ENCODE data around the gene EMILIN3.
"Not testable (repeated sequence)": the region's sequence is repeated elsewhere in the genome, so short reads cannot be mapped to it uniquely, and the experiment has no call there.

The EMILIN3 gene

DNA sequence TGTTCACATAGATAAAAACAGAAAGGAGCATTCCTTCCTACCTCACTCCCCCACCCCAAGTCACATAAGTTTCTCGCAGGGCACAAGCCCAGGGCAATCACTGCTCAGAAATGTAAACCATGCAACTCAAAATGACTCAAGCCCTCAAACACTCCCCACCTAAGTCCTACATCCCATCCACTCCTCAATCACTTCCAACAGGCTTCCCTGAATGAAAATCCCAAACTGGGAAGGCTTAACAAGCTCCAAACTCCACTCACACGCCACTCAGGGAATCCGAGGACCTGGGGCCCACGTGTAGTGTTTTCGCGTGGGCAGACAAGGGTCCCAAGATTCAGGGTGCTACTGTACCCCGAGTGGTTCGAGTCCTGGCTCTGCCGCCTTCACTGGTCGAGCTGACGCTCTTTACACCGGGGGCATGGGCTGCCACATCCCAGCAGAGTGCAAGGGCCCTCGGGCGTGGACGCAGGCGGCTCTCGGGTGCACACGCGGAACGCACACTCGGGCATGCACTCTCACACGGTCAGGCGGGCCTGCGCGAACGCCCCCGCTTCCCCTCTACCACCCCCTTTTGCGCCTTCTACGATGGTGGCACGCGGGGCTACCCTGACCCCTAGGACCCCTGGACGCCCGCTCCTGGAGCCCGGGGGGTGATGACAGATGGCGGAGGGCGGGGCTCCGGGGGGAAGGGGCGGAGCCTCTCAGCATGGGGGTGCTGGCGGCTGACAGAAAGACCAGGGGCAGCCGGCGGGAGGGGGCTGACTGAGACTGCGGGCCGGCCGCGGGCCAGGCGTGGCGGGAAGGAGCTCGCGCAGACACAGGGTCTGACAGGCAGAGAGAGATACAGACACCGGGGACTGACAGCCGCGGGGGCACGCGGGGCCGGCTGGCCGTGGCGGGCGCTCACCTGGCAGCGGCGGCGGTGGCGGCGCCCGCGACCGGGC lies 49.7 kb downstream of the EMILIN3 start:
- DNase-seq = peak; percentile 85 to 86

DNA sequence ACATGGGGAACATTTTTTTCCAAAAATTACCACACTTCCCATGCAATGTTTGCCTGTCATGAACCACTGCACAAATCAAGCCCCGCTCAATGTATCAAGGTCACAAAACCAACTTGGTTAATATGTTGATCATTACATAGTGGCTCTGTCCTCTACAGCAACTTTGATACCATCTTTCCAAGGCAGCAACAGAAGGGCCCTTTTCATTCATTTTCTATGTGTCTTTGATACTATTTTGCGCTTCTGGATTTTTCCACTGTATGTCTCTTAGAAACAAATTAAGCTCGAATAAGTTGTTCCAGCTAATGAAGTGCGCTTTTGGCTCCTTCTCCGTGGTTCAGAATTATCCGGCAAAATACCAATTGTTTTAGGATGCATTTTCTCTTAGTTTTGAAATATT lies 50.6 kb downstream of the EMILIN3 start:
- DNase-seq = no peak

DNA sequence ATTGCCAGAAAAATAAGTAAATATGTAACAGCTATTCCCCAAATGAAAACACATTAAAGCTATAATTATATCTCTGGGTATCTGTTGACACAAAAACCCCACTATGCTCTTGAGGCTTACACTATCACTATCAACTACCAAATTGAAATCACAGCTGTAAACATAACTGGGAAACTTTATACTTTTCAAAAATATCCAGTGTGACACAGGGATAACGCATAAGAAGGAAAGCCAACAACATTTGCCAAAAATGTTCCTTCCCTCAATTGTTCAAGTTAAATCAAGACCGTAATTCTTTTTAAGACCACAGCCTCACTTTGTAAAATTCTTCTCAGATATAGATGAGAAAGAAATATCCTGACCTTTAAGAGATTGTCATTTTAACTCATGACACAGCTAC lies 52.2 kb downstream of the EMILIN3 start:
- DNase-seq = no peak

DNA sequence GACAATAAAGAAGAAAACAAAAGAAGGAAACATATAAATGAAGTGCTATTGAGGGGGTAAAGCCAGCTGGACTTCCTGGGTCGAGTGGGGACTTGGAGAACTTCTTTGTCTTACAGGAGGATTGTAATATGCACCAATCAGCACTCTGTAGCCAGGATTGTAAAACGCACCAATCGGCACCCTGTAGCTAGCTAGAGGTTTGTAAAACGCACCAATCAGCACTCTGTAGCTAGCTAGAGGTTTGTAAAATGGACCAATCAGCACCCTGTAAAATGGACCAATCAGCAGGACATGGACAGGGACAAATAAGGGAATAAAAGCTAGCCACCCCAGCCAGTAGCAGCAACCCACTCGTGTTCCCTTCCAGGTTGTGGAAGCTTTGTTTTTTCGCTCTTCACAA lies 54.6 kb downstream of the EMILIN3 start:
- not testable (repeated sequence) for DNase-seq

Measured in stimulated activated CD4-positive, alpha-beta T cell treated with anti-CD3 and anti-CD28 coated beads, Interleukin-2, amount 100 ng/mL, for 24 hours (primary cell).